ENCODE data around the gene PAX5. TPM values are rescaled to one million over a fixed set of nuclear protein-coding genes. Genes with fewer than 3 reads are reported as not detected.
A peak's percentile ranks its signal among the peaks of the same experiment; 100 is the strongest.

Gene PAX5
- total RNA-seq, 3 donors from 2014 or later (not counting 1 experiment from before 2014, with no cell fraction given) = 1.3 to 2.1 (median 2.0) TPM

DNA sequence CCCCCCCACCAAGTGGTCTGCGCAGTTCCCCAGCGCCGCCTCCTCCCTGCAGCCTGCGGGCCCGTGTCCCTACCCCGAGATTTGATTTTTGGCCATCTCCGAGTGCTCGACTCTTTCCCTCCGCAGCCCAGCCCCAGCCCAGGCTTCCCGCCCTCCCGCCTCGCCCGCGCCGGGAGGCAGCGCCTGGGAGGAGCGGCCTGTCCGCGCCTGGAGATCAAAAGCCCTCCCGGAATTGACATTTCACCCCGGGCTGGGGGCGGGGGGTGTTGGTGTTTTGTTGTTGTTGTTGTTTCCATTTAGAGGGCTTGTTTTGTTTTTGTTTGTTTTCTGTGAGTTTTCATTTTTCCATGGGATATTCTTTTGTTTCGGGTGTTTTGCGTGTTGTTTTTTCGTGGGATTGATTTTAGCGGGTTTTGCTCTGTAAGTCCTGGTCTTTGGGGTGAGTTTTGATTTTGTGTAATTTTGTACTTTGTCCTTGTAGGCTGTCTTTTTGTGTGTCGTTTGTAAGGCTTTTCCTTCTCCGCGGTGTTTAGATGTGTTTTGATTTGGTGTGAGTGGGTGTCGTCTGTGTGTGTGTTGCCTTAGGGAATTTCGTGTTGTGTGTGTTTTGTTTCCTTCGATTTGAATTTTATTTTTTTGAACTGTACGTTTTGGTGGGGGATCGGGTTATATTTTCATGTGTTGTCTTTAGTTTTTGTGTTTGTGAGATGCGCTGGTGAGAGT lies 1.7 kb upstream of the PAX5 start:
- peak overlapping the region; percentile 50 for H3K4me3 ChIP-seq (ENCODE audit: low read length)
- no peaks in the 10 kb centered on the region for H3K9me3 ChIP-seq (ENCODE audit: control insufficient read depth, insufficient read depth, low read length)
- H3K27me3 ChIP-seq (ENCODE audit: control insufficient read depth, insufficient read depth, low read length) = peaks cover 63% of the 10 kb centered on the region
- H3K27me3 Mint-ChIP-seq (ENCODE audit: low read depth in 2 of 2) = peaks cover 72 to 83% of the 10 kb centered on the region in 2 donors
- peak overlapping the region; percentile 80 for H3K4me3 Mint-ChIP-seq
- DNase-seq (peak in 1 of 2 donors; percentile 33), ATAC-seq (no peak)
- H3K4me1 ChIP-seq (ENCODE audit: control insufficient read depth, insufficient read depth, low read length) = peaks cover 47% of the 10 kb centered on the region
- H3K27ac ChIP-seq (ENCODE audit: low read length) = peak overlapping the region; percentile 78
- intact Hi-C loops (cut with micrococcal nuclease) = no loop called here
- WGBS (ENCODE audit: insufficient coverage) = 7% methylated on average over 34 of the region's 35 CpGs
- no peak for TF ChIP-seq CTCF (IDR thresholded peaks at IDR 0.05)
- H3K27ac Mint-ChIP-seq = no peak overlapping the region
- peaks cover 7% of the 10 kb centered on the region for H3K36me3 Mint-ChIP-seq
- peaks cover 23 to 42% of the 10 kb centered on the region in 2 donors for H3K4me1 Mint-ChIP-seq
- H3K36me3 ChIP-seq (ENCODE audit: control insufficient read depth, insufficient read depth, low read length) = no peaks in the 10 kb centered on the region
- H3K9me3 Mint-ChIP-seq = no peaks in the 10 kb centered on the region

- no peaks in the 10 kb centered on the region for H3K36me3 ChIP-seq (ENCODE audit: control insufficient read depth, insufficient read depth, low read length)
- Mint-ChIP-seq H3K4me3 (peak overlapping the region; percentile 69), H3K36me3 (peaks cover 7% of the 10 kb centered on the region), H3K9me3 (no peaks in the 10 kb centered on the region), H3K27me3 (ENCODE audit: low read depth in 2 of 2) (peaks cover 75 to 83% of the 10 kb centered on the region in 2 donors), H3K4me1 (peaks cover 23 to 49% of the 10 kb centered on the region in 2 donors), H3K27ac (no peak overlapping the region)
- H3K4me1 ChIP-seq (ENCODE audit: control insufficient read depth, insufficient read depth, low read length) = peaks cover 53% of the 10 kb centered on the region
- no peaks in the 10 kb centered on the region for H3K9me3 ChIP-seq (ENCODE audit: control insufficient read depth, insufficient read depth, low read length)
- H3K27me3 ChIP-seq (ENCODE audit: control insufficient read depth, insufficient read depth, low read length) = peaks cover 70% of the 10 kb centered on the region
- WGBS (ENCODE audit: insufficient coverage) = 7% methylated on average over 27 of the region's 27 CpGs
- H3K27ac ChIP-seq (ENCODE audit: low read length) = peak overlapping the region; percentile 78
- peak overlapping the region; percentile 50 for H3K4me3 ChIP-seq (ENCODE audit: low read length)
- intact Hi-C loops (cut with micrococcal nuclease) = no loop called here
- DNase-seq (no peak), ATAC-seq (no peak)
- TF ChIP-seq CTCF (IDR thresholded peaks at IDR 0.05) = no peak
Observed at GRCh38 chr9:37034938-37035647, 1.0 kb upstream of the PAX5 start.

DNA sequence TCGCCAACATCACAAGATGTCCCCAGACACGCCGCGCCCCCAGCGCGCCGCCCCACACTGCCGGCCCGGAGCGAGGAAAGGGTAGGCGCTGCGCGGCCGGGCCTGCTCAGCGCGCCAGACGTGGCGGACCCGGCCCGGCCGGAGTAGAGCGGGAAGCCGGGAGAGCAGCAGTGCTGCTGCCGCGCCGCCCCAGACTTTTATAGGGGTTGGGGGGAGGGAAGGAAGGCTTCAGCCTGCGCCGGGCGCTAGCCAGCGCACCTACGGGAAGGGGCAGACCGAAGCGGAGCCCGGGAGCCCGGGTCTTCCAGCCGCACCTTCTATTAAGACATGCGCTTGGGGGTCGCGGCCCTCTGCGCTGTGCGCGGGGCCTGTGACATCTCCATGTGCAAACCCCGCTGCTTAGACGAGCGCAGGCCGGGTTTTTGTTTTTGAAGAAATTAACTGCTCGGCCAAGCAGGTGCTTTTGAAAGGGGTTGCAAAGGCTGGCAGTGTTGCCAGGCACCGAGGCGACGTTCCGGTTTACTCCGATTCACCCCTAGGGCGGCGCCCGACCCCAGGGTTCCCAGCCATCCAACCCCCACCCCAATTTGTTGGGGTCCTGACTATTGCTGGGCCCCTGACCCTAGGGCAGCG lies 353 bp upstream of the PAX5 start:
- Mint-ChIP-seq H3K4me1 (peaks cover 23 to 51% of the 10 kb centered on the region in 2 donors), H3K9me3 (no peaks in the 10 kb centered on the region), H3K4me3 (peak overlapping the region; percentile 69), H3K36me3 (peaks cover 7% of the 10 kb centered on the region), H3K27ac (no peak overlapping the region), H3K27me3 (ENCODE audit: low read depth in 2 of 2) (peaks cover 78 to 80% of the 10 kb centered on the region in 2 donors)
- DNase-seq (peak in 1 of 2 donors; percentile 42), ATAC-seq (peak; percentile 41 to 58 (median 45))
- intact Hi-C loops (cut with micrococcal nuclease) = no loop called here
- no peaks in the 10 kb centered on the region for H3K36me3 ChIP-seq (ENCODE audit: control insufficient read depth, insufficient read depth, low read length)
- H3K27me3 ChIP-seq (ENCODE audit: control insufficient read depth, insufficient read depth, low read length) = peaks cover 76% of the 10 kb centered on the region
- H3K27ac ChIP-seq (ENCODE audit: low read length) = peak overlapping the region; percentile 78
- H3K4me1 ChIP-seq (ENCODE audit: control insufficient read depth, insufficient read depth, low read length) = peaks cover 60% of the 10 kb centered on the region
- no peaks in the 10 kb centered on the region for H3K9me3 ChIP-seq (ENCODE audit: control insufficient read depth, insufficient read depth, low read length)
- TF ChIP-seq CTCF (IDR thresholded peaks at IDR 0.05) = no peak
- WGBS (ENCODE audit: insufficient coverage) = 2% methylated on average over 56 of the region's 56 CpGs
- H3K4me3 ChIP-seq (ENCODE audit: low read length) = peak overlapping the region; percentile 50

All from natural killer cell (primary cell).